Measurements from ENCODE around the gene SLC35F4.

SLC35F4 gene

GRCh38 chr14:57519043-57519442 lies 346.8 kb downstream of the SLC35F4 start:
- no peak for DNase-seq (ENCODE audit: low read depth)
